ENCODE measurements around the gene MYLK. TPM values are rescaled to one million over a fixed set of nuclear protein-coding genes. Genes with fewer than 3 reads are reported as not detected.
"Not testable (repeated sequence)": the region's sequence is repeated elsewhere in the genome, so short reads cannot be mapped to it uniquely, and the experiment has no call there.

MYLK gene
- total RNA-seq, 1 donor from 2014 or later, result 2.6 TPM

DNA sequence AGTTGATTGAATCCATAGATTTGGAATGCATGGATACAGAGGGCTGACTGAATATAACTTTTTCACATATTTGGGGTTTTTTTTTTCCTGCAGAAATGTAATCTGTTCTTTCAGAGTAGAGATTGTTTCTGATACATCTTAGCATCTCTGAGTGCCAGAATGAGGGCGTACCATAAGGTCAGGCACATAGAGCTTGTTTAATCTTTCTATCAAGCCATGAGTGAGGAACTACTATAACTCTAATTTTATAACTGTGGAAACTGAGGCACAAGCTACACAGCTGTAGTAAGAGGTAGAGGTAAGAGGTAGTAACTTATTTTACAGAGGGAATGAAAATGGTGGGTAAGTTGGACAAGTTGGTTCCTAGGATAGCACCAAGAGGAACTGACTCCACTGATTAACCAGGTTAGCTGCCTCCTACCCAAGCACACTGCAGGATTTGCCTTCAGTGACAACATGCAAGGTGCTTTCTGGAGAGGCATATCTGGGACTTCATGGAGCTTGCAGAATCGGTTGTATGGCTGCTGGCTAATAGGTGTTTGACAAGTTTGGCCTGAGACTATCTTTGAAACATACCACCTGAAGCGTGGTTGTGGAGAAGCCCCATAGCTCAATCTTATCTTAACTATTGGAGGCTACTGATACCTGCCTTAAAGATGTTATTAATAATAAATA is 275.7 kb downstream of the MYLK start:
- FAIRE-seq (no peak), DNase-seq (ENCODE audit: low read depth) (no peak)
- Histone ChIP-seq H3K4me3 (ENCODE audit: low read depth, low read length) (no peak overlapping the region), H3K36me3 (ENCODE audit: control insufficient read depth, insufficient read depth, low read length) (peaks cover 4% of the 10 kb centered on the region), H3K27me3 (ENCODE audit: control insufficient read depth, insufficient read depth, low read length) (no peaks in the 10 kb centered on the region)
- TF ChIP-seq, protein P1, sequence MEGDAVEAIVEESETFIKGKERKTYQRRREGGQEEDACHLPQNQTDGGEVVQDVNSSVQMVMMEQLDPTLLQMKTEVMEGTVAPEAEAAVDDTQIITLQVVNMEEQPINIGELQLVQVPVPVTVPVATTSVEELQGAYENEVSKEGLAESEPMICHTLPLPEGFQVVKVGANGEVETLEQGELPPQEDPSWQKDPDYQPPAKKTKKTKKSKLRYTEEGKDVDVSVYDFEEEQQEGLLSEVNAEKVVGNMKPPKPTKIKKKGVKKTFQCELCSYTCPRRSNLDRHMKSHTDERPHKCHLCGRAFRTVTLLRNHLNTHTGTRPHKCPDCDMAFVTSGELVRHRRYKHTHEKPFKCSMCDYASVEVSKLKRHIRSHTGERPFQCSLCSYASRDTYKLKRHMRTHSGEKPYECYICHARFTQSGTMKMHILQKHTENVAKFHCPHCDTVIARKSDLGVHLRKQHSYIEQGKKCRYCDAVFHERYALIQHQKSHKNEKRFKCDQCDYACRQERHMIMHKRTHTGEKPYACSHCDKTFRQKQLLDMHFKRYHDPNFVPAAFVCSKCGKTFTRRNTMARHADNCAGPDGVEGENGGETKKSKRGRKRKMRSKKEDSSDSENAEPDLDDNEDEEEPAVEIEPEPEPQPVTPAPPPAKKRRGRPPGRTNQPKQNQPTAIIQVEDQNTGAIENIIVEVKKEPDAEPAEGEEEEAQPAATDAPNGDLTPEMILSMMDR (IDR thresholded peaks at IDR 0.05; ENCODE audit: insufficient read depth, low read length, severe bottlenecking), result no peak

GRCh38 chr3:123606527-123606926 is 277.6 kb downstream of the MYLK start:
- TF ChIP-seq, protein P1 (IDR thresholded peaks at IDR 0.05; ENCODE audit: insufficient read depth, low read length, severe bottlenecking), result no peak
- DNase-seq (ENCODE audit: low read depth) (no peak), FAIRE-seq (no peak)
- H3K27me3 ChIP-seq (ENCODE audit: control insufficient read depth, insufficient read depth, low read length), result no peaks in the 10 kb centered on the region
- no peak overlapping the region for H3K4me3 ChIP-seq (ENCODE audit: low read depth, low read length)
- H3K36me3 ChIP-seq (ENCODE audit: control insufficient read depth, insufficient read depth, low read length), result peaks cover 2% of the 10 kb centered on the region

DNA sequence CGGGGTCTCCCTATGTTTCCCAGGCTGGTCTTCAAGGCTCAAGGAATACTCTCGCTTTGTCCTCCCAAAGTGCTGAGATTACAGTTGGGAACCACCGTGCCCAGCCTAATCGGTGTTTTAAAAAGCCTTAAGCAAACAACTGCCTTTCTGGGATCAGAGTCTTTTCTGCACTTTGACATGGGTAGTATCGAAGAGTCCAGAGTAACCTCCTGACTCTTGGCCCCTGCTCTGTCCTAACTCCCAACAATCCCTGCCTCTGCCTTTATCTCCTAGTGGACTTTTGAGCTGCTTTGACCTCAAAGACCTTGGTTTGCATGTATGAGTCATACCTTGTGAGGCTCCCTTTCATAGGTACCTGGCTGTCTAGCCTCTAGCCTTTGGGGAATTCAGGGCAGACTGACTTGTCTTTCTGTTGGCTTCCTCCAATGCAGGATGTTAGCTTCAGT is 278.3 kb downstream of the MYLK start:
- TF ChIP-seq, protein P1 (IDR thresholded peaks at IDR 0.05; ENCODE audit: insufficient read depth, low read length, severe bottlenecking), result no peak
- DNase-seq (ENCODE audit: low read depth), result peak; percentile 82
- H3K4me3 ChIP-seq (ENCODE audit: low read depth, low read length), result no peak overlapping the region
- peaks cover 2% of the 10 kb centered on the region for H3K36me3 ChIP-seq (ENCODE audit: control insufficient read depth, insufficient read depth, low read length)
- FAIRE-seq, result no peak
- no peaks in the 10 kb centered on the region for H3K27me3 ChIP-seq (ENCODE audit: control insufficient read depth, insufficient read depth, low read length)

DNA sequence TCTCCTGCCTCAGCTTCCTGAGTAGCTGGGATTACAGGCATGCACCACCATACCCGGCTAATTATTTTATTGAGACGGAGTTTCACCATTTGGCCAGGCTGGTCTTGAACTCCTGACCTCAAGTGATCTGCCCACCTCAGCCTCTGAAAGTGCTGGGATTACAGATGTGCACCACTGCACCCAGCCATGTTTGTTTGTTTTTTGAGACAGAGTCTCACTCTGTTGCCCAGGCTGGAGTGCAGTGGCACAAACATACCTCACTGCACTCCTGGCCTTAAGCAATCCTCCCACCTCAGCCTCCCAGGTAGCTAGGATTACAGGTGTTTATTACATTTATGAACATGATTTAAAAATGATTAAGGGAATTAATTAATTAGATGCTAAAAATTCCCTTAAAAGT is 281.0 kb downstream of the MYLK start:
- FAIRE-seq; H3K36me3 ChIP-seq (ENCODE audit: control insufficient read depth, insufficient read depth, low read length); DNase-seq (ENCODE audit: low read depth); H3K4me3 ChIP-seq (ENCODE audit: low read depth, low read length); H3K27me3 ChIP-seq (ENCODE audit: control insufficient read depth, insufficient read depth, low read length): not testable (repeated sequence)

DNA sequence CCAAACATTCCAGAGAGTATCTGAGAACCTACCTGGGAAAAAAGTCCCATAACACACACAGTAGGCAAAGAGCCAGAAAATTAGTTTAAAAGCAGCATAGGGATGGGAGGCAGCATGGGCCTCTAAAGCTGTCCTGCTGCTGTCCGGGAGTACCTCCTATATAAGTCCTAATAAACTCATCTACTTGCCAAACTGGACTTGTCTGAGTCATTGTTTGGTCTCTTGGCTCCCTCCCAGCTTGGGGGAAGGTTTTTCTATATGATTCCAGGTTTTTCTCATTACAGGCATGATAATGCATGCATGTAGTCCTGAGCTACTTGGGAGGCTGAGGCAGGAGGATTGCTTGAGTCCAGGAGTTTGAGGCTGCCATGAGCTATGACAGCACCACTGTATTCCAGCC is 281.8 kb downstream of the MYLK start:
- TF ChIP-seq, protein P1 (IDR thresholded peaks at IDR 0.05; ENCODE audit: insufficient read depth, low read length, severe bottlenecking), result no peak
- DNase-seq (ENCODE audit: low read depth), result peak; percentile 91
- Histone ChIP-seq H3K27me3 (ENCODE audit: control insufficient read depth, insufficient read depth, low read length) (no peaks in the 10 kb centered on the region), H3K4me3 (ENCODE audit: low read depth, low read length) (no peak overlapping the region), H3K36me3 (ENCODE audit: control insufficient read depth, insufficient read depth, low read length) (peaks cover 1% of the 10 kb centered on the region)
- no peak for FAIRE-seq

DNA sequence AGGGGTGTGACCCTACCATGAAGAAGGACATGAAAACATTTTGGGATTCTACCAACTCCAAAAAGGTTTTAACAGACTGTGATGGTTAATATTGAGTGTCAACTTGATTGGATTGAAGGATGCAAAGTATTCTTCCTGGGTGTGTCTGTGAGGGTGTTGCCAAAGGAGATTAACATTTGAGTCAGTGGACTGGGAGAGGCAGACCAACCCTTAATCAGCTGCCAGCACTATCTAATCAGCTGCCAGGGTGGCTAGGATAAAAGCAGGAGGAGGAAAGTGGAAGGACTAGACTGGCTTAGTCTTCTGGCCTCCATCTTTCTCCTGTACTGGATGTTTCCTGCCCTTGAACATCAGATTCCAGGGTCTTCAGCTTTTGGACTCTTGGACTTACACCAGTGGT is 283.3 kb downstream of the MYLK start:
- H3K4me3 ChIP-seq (ENCODE audit: low read depth, low read length); H3K27me3 ChIP-seq (ENCODE audit: control insufficient read depth, insufficient read depth, low read length); H3K36me3 ChIP-seq (ENCODE audit: control insufficient read depth, insufficient read depth, low read length); FAIRE-seq: not testable (repeated sequence)
- peak; percentile 70 for DNase-seq (ENCODE audit: low read depth)

DNA sequence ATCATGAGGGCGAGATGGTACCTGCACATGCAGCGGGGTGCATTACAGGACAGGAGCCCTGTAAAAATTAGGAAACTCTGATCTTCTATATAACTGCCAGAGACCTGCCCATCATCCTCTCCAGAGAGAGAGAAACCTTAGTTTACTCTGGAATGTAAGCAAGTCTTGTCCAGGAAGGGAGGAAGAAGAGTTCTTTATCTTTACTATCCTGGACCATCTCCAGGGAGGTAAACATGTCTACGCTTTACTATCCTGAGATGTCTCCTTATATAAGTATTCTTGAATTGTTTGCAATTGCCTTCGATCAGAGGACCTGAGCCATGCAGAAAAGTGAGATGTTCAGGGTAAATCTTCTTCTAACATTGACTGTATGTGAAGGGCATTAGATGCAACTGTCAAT is 286.6 kb downstream of the MYLK start:
- FAIRE-seq, result no peak
- no peak overlapping the region for H3K4me3 ChIP-seq (ENCODE audit: low read depth, low read length)
- TF ChIP-seq, protein P1 (IDR thresholded peaks at IDR 0.05; ENCODE audit: insufficient read depth, low read length, severe bottlenecking), result no peak

More for the DNA sequence above, 286.6 kb downstream of the MYLK start:
- Histone ChIP-seq H3K27me3 (ENCODE audit: control insufficient read depth, insufficient read depth, low read length) (no peaks in the 10 kb centered on the region), H3K36me3 (ENCODE audit: control insufficient read depth, insufficient read depth, low read length) (no peaks in the 10 kb centered on the region)
- no peak for DNase-seq (ENCODE audit: low read depth)

Measured in bronchial epithelial cell (primary cell).